SU-DHL-6 (cell line): ENCODE data around the gene KRTAP21-3.

Source experiments
- CTCF ChIP-seq: fragments of 200-600 bp; sonication (generic); IDR thresholded peaks from one replicate; pipeline ENCODE4 v1.5.1; 2017; ENCODE audit warnings: antibody characterized with exemption, mild to moderate bottlenecking, low read length, moderate library complexity; ENCODE audit not compliant: insufficient read depth, poor library complexity, severe bottlenecking
- EZH2phosphoT487 ChIP-seq: fragments of 200-600 bp; sonication (generic), shearing (Covaris generic); conservative IDR thresholded peaks from 2 replicates; pipeline ENCODE4 v1.6.1; 2018; ENCODE audit warnings: mild to moderate bottlenecking, antibody characterized with exemption, low read length, moderate library complexity, mixed read lengths

GRCh38 chr21:30760776-30761175 is 42.2 kb upstream of the KRTAP21-3 start:
- TF ChIP-seq EZH2phosphoT487, result no peak
- no peak for TF ChIP-seq CTCF
